H1 (cell line): Measurements from ENCODE around the gene CACNA2D3. TPM values are rescaled to one million over a fixed set of nuclear protein-coding genes. Genes with fewer than 3 reads are reported as not detected.

Source experiments
- GABPA ChIP-seq: IDR thresholded peaks from 2 replicates; pipeline ENCODE4 v1.6.1; 2011; ENCODE audit warnings: mild to moderate bottlenecking, low read length, moderate library complexity, borderline replicate concordance; ENCODE audit not compliant: insufficient read depth
- NANOG ChIP-seq: IDR thresholded peaks from 2 replicates; pipeline ENCODE4 v1.6.1; 2011; ENCODE audit warnings: low read length, low read depth, mild to moderate bottlenecking, inconsistent platforms; ENCODE audit not compliant: insufficient read depth, poor library complexity, severe bottlenecking
- PHF8 ChIP-seq: fragments of 200-600 bp; sonication (generic); conservative IDR thresholded peaks from 2 replicates; pipeline ENCODE4 v1.7.1; 2012; ENCODE audit warnings: low read depth, mild to moderate bottlenecking, inconsistent platforms, low read length, moderate library complexity
- SIRT6 ChIP-seq: IDR thresholded peaks from one replicate; pipeline ENCODE4 v1.7.1; 2012; ENCODE audit warnings: low read length, inconsistent platforms
- polyA plus RNA-seq, 7 experiments: library from polyadenylated mRNA; depleted of rRNA in 3 of 7; stranded (reverse) in 5 of 7; unstranded in 2 of 7; fragments of >200 nt in 5 of 7; fragments of 200-250 nt in 2 of 7; gene quantifications; 1 replicate in 5 of 7; 2 replicates in 1 of 7; 4 replicates in 1 of 7; pipeline versions ENCODE4 v1.2.1 to v1.2.3, GENCODE V29; 2011 to 2013; ENCODE audit warnings: missing spikeins in 2 of 7, mixed read lengths in 2 of 7
- total RNA-seq: library from RNA; stranded (reverse); fragmentation: NEBNext Ultra II Directional; extraction: Animal tissue kit (Norgen Biotek cat#: 25700); gene quantifications from 2 replicates; pipeline ENCODE4 v1.2.1, GENCODE V29; 2021

The CACNA2D3 gene
- total and polyA plus RNA-seq, 2 of the 8 experiments (the other 6 are each of a cell fraction or from before 2014, with no cell fraction given), result 1.5 to 1.8 TPM

DNA sequence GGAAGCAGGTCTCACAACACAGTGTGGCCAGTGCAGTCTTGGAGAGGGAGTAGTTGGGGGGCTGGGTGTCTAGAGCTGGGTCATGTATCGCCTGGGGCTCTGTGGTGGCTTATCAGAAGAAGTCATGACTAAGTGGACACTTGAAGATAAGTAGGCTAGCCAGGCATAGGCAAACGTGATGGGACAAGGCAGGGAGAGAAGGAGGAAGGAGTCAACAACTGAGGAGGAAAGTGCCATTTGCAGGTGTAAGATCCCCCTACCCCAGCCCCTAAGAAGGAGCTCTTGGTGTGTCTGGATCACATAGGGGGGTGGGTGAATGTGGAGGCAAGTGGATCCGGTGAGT is 453.2 kb downstream of the CACNA2D3 start (continued):
- TF ChIP-seq SIRT6 (no peak), PHF8 (no peak), GABPA (no peak), NANOG (no peak)
